ENCODE measurements around the gene CHCHD6. TPM values are rescaled to one million over a fixed set of nuclear protein-coding genes. Genes with fewer than 3 reads are reported as not detected.

The CHCHD6 gene
- total RNA-seq, 1 experiment from 2014 or later: 36.3 TPM

DNA sequence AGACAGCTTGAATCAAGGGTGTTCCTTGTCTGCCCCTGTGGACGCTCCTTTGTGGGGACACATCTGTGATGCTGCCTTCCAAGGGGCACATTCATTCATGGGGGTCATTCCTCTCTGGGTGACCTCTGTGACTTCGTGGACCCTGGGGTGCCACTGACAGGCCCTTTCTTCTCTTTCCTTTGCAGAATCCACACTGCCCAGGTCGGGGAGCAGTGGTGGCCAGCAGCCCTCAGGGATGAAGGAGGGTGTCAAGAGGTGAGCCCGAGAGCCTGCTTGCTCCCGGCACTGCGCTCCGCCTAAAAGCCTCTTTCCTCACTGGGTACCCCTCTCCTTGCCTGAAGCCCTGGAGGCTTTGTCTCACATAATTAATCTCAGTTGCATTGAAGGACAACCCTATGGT, 26.3 kb downstream of the CHCHD6 start:
- H3K9me3 ChIP-seq (ENCODE audit: control insufficient read depth in 1 of 2, insufficient read depth in 1 of 2, low read depth in 1 of 2, low read length in 2 of 2): 0 out of 4 replicates have a peak, but pooled peaks cover 0 to 4% of the 10 kb centered on the region in 2 experiments
- H2AFZ ChIP-seq (ENCODE audit: low read depth, low read length, poor library complexity, severe bottlenecking): no peak overlapping the region
- H3K36me3 ChIP-seq (ENCODE audit: control insufficient read depth in 1 of 2, insufficient read depth in 2 of 2, low read length in 2 of 2): peaks cover 0 to 6% of the 10 kb centered on the region in 2 experiments; a peak in 2 of 4 replicates
- H4K20me1 ChIP-seq (ENCODE audit: insufficient read depth): no peaks in the 10 kb centered on the region
- no peaks in the 10 kb centered on the region for H3K4me1 ChIP-seq (ENCODE audit: control insufficient read depth in 1 of 2, insufficient read depth in 2 of 2, low read length in 2 of 2)
- ChIA-PET RAD21 (ENCODE audit: low non-redundant PET in 1 of 2, low total read pairs in 2 of 2, uncharacterized antibody in 2 of 2, unreplicated experiment in 2 of 2) (no interaction called here), CTCF (no interaction called here), POLR2A (no interaction called here)
- H3K9me2 ChIP-seq (ENCODE audit: insufficient read depth): no peaks in the 10 kb centered on the region
- no peak for DNase-seq (ENCODE audit: low read depth, low spot score)
- no peak for ATAC-seq
- no peak overlapping the region for H3K27ac ChIP-seq (ENCODE audit: low read depth, low read length)
- H3K27me3 ChIP-seq (ENCODE audit: insufficient read depth, low read length): no peaks in the 10 kb centered on the region
- TF ChIP-seq, protein P1, sequence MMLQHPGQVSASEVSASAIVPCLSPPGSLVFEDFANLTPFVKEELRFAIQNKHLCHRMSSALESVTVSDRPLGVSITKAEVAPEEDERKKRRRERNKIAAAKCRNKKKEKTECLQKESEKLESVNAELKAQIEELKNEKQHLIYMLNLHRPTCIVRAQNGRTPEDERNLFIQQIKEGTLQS (IDR thresholded peaks at IDR 0.05): no peak
- TF ChIP-seq YY1 (IDR thresholded peaks at IDR 0.05; ENCODE audit: extremely low read depth, insufficient replicate concordance, low read depth, low read length) (no peak), POLR2A (IDR thresholded peaks at IDR 0.05; ENCODE audit: borderline replicate concordance, extremely low read depth, insufficient read depth, insufficient read length) (no peak), JUND (IDR thresholded peaks at IDR 0.05) (no peak), ZNF274 (IDR thresholded peaks at IDR 0.05; ENCODE audit: low read depth, low read length) (no peak), EGR1 (IDR thresholded peaks at IDR 0.05; ENCODE audit: low read depth) (no peak)
- TF ChIP-seq, protein P2, sequence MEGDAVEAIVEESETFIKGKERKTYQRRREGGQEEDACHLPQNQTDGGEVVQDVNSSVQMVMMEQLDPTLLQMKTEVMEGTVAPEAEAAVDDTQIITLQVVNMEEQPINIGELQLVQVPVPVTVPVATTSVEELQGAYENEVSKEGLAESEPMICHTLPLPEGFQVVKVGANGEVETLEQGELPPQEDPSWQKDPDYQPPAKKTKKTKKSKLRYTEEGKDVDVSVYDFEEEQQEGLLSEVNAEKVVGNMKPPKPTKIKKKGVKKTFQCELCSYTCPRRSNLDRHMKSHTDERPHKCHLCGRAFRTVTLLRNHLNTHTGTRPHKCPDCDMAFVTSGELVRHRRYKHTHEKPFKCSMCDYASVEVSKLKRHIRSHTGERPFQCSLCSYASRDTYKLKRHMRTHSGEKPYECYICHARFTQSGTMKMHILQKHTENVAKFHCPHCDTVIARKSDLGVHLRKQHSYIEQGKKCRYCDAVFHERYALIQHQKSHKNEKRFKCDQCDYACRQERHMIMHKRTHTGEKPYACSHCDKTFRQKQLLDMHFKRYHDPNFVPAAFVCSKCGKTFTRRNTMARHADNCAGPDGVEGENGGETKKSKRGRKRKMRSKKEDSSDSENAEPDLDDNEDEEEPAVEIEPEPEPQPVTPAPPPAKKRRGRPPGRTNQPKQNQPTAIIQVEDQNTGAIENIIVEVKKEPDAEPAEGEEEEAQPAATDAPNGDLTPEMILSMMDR (IDR thresholded peaks at IDR 0.05 in 2 of 3, conservative IDR thresholded peaks at IDR 0.05 in 1 of 3; ENCODE audit: borderline replicate concordance in 1 of 3, insufficient read depth in 1 of 3, low read depth in 2 of 3, low read length in 2 of 3): no peak
- TF ChIP-seq, protein P3, sequence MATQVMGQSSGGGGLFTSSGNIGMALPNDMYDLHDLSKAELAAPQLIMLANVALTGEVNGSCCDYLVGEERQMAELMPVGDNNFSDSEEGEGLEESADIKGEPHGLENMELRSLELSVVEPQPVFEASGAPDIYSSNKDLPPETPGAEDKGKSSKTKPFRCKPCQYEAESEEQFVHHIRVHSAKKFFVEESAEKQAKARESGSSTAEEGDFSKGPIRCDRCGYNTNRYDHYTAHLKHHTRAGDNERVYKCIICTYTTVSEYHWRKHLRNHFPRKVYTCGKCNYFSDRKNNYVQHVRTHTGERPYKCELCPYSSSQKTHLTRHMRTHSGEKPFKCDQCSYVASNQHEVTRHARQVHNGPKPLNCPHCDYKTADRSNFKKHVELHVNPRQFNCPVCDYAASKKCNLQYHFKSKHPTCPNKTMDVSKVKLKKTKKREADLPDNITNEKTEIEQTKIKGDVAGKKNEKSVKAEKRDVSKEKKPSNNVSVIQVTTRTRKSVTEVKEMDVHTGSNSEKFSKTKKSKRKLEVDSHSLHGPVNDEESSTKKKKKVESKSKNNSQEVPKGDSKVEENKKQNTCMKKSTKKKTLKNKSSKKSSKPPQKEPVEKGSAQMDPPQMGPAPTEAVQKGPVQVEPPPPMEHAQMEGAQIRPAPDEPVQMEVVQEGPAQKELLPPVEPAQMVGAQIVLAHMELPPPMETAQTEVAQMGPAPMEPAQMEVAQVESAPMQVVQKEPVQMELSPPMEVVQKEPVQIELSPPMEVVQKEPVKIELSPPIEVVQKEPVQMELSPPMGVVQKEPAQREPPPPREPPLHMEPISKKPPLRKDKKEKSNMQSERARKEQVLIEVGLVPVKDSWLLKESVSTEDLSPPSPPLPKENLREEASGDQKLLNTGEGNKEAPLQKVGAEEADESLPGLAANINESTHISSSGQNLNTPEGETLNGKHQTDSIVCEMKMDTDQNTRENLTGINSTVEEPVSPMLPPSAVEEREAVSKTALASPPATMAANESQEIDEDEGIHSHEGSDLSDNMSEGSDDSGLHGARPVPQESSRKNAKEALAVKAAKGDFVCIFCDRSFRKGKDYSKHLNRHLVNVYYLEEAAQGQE (IDR thresholded peaks at IDR 0.05; ENCODE audit: low read depth): no peak
- H3K4me2 ChIP-seq (ENCODE audit: low read length): no peak overlapping the region
- no peak overlapping the region for H3K9ac ChIP-seq (ENCODE audit: low read length)
- no peaks in the 10 kb centered on the region; the same call in 1 of the 2 replicates for H3K79me2 ChIP-seq (ENCODE audit: insufficient read depth, low read length)
- BruUV-seq (replicated peaks): no TSS peak
- intact Hi-C loops (cut with micrococcal nuclease): no loop called here
- no peak overlapping the region for H3K4me3 ChIP-seq (replicated peaks in 1 of 2; ENCODE audit: low read depth in 1 of 2, low read length in 2 of 2)

Measured in HCT116 (cell line).